ENCODE data around the gene SARDH. TPM values are rescaled to one million over a fixed set of nuclear protein-coding genes. Genes with fewer than 3 reads are reported as not detected.

The SARDH gene
- total RNA-seq, 4 donors from 2014 or later = 0.47 to 5.0 (median 0.95) TPM

- H3K9me3 ChIP-seq = no peaks in the 10 kb centered on the region
- no peaks in the 10 kb centered on the region for H3K36me3 ChIP-seq
- H3K27me3 ChIP-seq = no peaks in the 10 kb centered on the region
- no peak within 1 kb of the TSS for H3K4me3 ChIP-seq
- TF ChIP-seq, protein P1, sequence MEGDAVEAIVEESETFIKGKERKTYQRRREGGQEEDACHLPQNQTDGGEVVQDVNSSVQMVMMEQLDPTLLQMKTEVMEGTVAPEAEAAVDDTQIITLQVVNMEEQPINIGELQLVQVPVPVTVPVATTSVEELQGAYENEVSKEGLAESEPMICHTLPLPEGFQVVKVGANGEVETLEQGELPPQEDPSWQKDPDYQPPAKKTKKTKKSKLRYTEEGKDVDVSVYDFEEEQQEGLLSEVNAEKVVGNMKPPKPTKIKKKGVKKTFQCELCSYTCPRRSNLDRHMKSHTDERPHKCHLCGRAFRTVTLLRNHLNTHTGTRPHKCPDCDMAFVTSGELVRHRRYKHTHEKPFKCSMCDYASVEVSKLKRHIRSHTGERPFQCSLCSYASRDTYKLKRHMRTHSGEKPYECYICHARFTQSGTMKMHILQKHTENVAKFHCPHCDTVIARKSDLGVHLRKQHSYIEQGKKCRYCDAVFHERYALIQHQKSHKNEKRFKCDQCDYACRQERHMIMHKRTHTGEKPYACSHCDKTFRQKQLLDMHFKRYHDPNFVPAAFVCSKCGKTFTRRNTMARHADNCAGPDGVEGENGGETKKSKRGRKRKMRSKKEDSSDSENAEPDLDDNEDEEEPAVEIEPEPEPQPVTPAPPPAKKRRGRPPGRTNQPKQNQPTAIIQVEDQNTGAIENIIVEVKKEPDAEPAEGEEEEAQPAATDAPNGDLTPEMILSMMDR (IDR thresholded peaks at IDR 0.05) = no peak
- no peak for TF ChIP-seq POLR2A (IDR thresholded peaks at IDR 0.05)
- H3K27ac ChIP-seq = no peak within 1 kb of the TSS
- DNase-seq = no peak
- H3K4me1 ChIP-seq = no peaks in the 10 kb centered on the region
Measured at GRCh38 chr9:133635533-133636531, 102.3 kb downstream of the SARDH start, which contains the start of gene DBH. Gene DBH, plus strand, starts transcription at chr9:133636363. Its CDS starts 9 bp downstream, at chr9:133636372.

- Histone ChIP-seq H3K27ac (no peak overlapping the region), H3K9me3 (no peaks in the 10 kb centered on the region), H3K36me3 (no peaks in the 10 kb centered on the region), H3K4me3 (no peak overlapping the region), H3K4me1 (no peaks in the 10 kb centered on the region), H3K27me3 (no peaks in the 10 kb centered on the region)
- TF ChIP-seq, protein P1 (IDR thresholded peaks at IDR 0.05) = no peak
- no peak for TF ChIP-seq POLR2A (IDR thresholded peaks at IDR 0.05)
- no peak for DNase-seq
Measured at GRCh38 chr9:133635098-133635497, 103.1 kb downstream of the SARDH start.

GRCh38 chr9:133634081-133634691 lies 104.0 kb downstream of the SARDH start:
- TF ChIP-seq POLR2A (IDR thresholded peaks at IDR 0.05) = no peak
- TF ChIP-seq, protein P1 (IDR thresholded peaks at IDR 0.05) = no peak
- no peak overlapping the region for H3K4me3 ChIP-seq
- no peaks in the 10 kb centered on the region for H3K4me1 ChIP-seq
- H3K9me3 ChIP-seq = no peaks in the 10 kb centered on the region
- DNase-seq = no peak
- no peaks in the 10 kb centered on the region for H3K27me3 ChIP-seq
- no peak overlapping the region for H3K27ac ChIP-seq
- no peaks in the 10 kb centered on the region for H3K36me3 ChIP-seq

DNA sequence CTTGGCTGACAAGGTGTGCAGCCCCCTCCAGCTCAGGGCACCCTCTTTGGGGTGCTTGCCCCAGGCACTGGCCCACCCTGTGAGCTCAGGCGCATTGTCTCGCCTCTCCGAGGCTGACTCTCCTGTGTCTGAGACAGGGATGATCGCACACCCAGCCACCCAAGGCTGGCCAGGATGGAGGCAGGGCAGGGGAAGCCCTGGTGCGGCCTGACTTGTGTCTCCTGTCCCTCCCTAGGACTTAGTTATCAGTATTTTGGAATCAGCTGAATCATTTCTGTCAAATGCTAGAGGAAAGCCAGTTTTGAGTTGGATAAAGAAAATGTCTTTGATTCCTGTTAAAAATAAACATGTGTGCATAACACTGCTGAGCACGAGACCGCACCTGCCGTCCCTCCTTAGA lies 104.5 kb downstream of the SARDH start:
- H3K27ac ChIP-seq = no peak overlapping the region
- no peak for DNase-seq
- no peaks in the 10 kb centered on the region for H3K9me3 ChIP-seq
- no peaks in the 10 kb centered on the region for H3K36me3 ChIP-seq
- no peak for TF ChIP-seq POLR2A (IDR thresholded peaks at IDR 0.05)
- TF ChIP-seq, protein P1 (IDR thresholded peaks at IDR 0.05) = no peak
- H3K4me3 ChIP-seq = no peak overlapping the region
- no peaks in the 10 kb centered on the region for H3K4me1 ChIP-seq
- no peaks in the 10 kb centered on the region for H3K27me3 ChIP-seq

DNA sequence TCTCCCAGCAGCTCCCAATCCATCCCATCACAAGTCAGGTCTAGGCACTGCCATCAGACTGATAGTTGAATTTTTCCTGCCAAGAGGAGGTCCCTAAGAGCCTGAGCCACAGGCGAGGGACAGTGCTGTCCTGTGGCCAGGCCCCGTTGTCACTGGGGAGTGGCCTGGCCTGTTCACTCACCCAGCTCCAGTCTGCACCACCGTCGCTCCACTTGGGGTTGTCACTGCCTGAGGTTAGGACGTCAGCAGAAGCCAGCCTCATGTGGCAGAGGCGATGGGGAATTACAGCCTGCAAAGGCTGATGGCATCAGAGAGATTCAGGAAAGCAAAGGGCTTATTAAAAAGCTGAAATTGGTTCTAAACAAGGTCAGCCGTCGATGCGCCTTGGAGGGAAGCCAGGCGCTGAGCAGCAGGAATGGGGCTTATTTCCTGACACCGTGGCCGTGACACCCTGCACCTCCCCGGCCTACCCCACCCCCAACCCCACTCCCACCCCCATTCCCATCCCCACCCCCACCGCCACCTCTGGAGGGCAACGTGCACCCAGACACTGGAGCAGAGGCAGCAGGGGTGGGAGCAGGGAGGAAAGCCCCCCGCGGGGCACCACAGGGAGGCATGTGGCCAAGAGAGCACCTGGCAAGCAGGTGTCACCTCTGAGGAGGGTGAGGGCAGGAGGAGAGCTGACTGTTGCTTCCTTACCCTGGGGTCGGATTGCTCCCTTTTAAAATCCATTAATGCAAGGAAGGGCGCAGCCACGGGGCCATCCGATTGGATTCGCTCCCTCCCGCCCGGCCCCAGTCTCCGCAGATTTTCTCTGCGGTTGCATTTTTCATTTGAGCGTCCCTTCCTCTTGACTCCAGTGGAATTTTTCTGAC lies 105.1 kb downstream of the SARDH start:
- Histone ChIP-seq H3K4me1 (no peaks in the 10 kb centered on the region), H3K27ac (no peak overlapping the region), H3K27me3 (no peaks in the 10 kb centered on the region), H3K36me3 (no peaks in the 10 kb centered on the region), H3K4me3 (no peak overlapping the region), H3K9me3 (no peaks in the 10 kb centered on the region)
- DNase-seq = no peak
- no peak for TF ChIP-seq POLR2A (IDR thresholded peaks at IDR 0.05)
- TF ChIP-seq, protein P1 (IDR thresholded peaks at IDR 0.05) = no peak
